Epithelial cell of proximal tubule (primary cell): ENCODE results near the gene ZNHIT1. TPM values are rescaled to one million over a fixed set of nuclear protein-coding genes. Genes with fewer than 3 reads are reported as not detected.

Experiments used
- DNase-seq: peaks from one replicate; pipeline ENCODE4 v3.0.0-alpha.2; 2011; ENCODE audit warnings: low read depth
- H3K4me3 ChIP-seq: 2 replicates; pipeline ENCODE4 v1.5.1; 2011; ENCODE audit warnings: low read depth, mild to moderate bottlenecking, low read length
- total RNA-seq: library from RNA; depleted of rRNA; stranded (reverse); fragments of >200 nt; gene quantifications from 2 replicates; pipeline ENCODE4 v1.2.3, GENCODE V29; 2015
- TF ChIP-seq, protein P1 (sequence below): conservative IDR thresholded peaks from 2 replicates; pipeline ENCODE4 v1.5.1; 2012; ENCODE audit warnings: low read depth, mild to moderate bottlenecking, low read length

The ZNHIT1 gene
- total RNA-seq, 1 donor from 2014 or later: 129 TPM

GRCh38 chr7:101179117-101179516, 38.8 kb upstream of the ZNHIT1 start:
- TF ChIP-seq, protein P1, sequence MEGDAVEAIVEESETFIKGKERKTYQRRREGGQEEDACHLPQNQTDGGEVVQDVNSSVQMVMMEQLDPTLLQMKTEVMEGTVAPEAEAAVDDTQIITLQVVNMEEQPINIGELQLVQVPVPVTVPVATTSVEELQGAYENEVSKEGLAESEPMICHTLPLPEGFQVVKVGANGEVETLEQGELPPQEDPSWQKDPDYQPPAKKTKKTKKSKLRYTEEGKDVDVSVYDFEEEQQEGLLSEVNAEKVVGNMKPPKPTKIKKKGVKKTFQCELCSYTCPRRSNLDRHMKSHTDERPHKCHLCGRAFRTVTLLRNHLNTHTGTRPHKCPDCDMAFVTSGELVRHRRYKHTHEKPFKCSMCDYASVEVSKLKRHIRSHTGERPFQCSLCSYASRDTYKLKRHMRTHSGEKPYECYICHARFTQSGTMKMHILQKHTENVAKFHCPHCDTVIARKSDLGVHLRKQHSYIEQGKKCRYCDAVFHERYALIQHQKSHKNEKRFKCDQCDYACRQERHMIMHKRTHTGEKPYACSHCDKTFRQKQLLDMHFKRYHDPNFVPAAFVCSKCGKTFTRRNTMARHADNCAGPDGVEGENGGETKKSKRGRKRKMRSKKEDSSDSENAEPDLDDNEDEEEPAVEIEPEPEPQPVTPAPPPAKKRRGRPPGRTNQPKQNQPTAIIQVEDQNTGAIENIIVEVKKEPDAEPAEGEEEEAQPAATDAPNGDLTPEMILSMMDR: no peak
- DNase-seq: no peak
- H3K4me3 ChIP-seq: no peak overlapping the region

DNA sequence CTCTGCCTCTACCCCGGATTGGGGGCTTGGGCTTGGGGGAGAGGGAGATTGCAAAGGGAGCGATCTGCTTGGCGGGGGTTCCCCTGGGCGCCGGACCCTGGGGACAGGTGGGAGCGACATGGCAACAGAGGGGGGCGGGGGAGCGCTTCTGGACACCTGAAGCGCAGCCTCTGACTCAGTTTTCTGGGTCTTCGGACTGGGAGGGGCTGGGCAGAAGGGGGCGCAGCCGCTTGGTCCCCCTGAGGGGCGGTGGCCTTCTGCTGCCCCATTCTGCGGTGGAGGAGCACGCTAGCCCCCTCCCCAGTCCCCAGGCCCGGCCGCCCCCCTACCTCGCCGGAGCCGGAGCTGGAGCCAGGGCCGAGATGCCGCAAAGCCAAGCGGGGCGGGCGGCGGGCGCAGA, 38.3 kb upstream of the ZNHIT1 start:
- DNase-seq: no peak
- TF ChIP-seq, protein P1: no peak
- no peak overlapping the region for H3K4me3 ChIP-seq

- no peak for DNase-seq
- TF ChIP-seq, protein P1: no peak
- no peak within 1 kb of the TSS for H3K4me3 ChIP-seq
Observed at GRCh38 chr7:101180130-101180755, 37.7 kb upstream of the ZNHIT1 start, which contains the start of gene NAT16. Gene NAT16, minus strand, starts transcription at chr7:101180293. Its CDS starts 5,486 bp downstream, at chr7:101174807.

GRCh38 chr7:101185258-101185839, 32.6 kb upstream of the ZNHIT1 start:
- TF ChIP-seq, protein P1: no peak
- peak; percentile 92 for DNase-seq

DNA sequence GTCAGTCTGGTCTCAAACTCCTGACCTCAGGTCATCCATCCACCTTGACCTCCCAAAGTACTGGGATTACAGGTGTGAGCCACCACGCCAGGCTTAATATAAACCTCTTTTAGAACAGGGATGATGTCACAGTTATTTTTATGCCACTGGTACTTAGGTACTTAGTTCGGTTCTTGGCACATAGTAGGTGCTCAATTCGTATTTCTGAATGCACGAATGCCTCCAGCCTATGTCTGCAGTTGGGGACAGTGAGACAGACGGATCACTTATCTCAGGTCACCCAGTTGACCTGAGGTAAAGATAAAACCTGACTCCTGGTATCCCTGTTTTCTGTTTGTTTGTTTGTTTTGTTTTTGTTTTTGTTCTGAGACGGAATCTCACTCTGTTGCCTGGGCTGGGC, 31.8 kb upstream of the ZNHIT1 start:
- no peak for DNase-seq
- TF ChIP-seq, protein P1: no peak
- H3K4me3 ChIP-seq: no peak overlapping the region

More at GRCh38 chr7:101185258-101185839, 32.6 kb upstream of the ZNHIT1 start:
- H3K4me3 ChIP-seq: no peak overlapping the region

DNA sequence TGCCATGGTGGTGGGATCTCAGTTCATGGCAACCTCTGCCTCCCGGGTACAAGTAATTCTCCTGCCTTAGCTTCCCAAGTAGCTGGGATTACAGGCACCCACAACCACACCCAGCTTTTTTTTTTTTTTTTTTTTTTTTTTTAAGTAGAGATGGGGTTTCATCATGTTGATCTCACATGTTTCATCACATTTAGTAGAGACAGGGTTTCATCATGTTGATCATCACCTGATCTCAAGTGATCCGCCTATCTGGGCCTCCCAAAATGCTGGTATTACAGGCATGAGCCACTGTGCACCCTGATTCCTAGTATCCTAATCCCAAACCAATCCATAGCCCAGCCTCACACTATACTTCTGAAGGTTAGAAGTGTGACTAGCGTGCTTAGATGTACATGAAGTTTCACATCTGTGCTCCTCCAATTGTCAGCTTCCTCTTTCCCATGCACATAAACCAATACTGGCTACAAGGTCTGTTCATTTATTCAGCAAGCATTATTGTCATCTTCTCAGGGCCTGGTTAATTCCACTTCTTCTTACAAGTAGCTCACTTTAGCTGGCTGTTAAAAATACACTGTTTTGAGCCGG, 31.0 kb upstream of the ZNHIT1 start:
- TF ChIP-seq, protein P1: no peak
- no peak overlapping the region for H3K4me3 ChIP-seq
- no peak for DNase-seq
